Gastrocnemius medialis (tissue), 4 donors: ENCODE data around the gene ZFHX3. TPM values are rescaled to one million over a fixed set of nuclear protein-coding genes. Genes with fewer than 3 reads are reported as not detected.

Experiments used
- ATAC-seq, 2 donors: fragments of 150-250 bp; one replicate each; pipeline ENCODE4 v1.9.1; 2016
- DNase-seq, 2 donors: peaks; one replicate each; pipeline ENCODE4 v3.0.0-alpha.2; 2019
- H3K27ac ChIP-seq, 4 donors: fragments of 200-600 bp; sonication (generic); 1 replicate in 1 of 4; 2 replicates in 3 of 4; pipeline ENCODE4 v1.5.1; 2016 to 2018; ENCODE audit warnings: mild to moderate bottlenecking in 2 of 4, moderate library complexity in 1 of 4
- H3K27me3 ChIP-seq, 3 donors: fragments of 200-600 bp; sonication (generic) in 2 of 3; 1 replicate in 1 of 3; 2 replicates in 2 of 3; pipeline versions ENCODE4 v1.5.1 to v1.6.0; 2016 to 2019; ENCODE audit warnings: mild to moderate bottlenecking in 1 of 3, moderate library complexity in 1 of 3
- H3K36me3 ChIP-seq, 2 donors: fragments of 200-600 bp; sonication (generic) in 1 of 2; one replicate each; pipeline ENCODE4 v1.5.1; 2017 to 2018
- H3K4me1 ChIP-seq, 2 donors: fragments of 200-600 bp; sonication (generic) in 1 of 2; one replicate each; pipeline ENCODE4 v1.5.1; 2016 to 2017; ENCODE audit warnings: mild to moderate bottlenecking in 2 of 2
- H3K4me3 ChIP-seq, 4 donors: fragments of 200-600 bp; sonication (generic) in 3 of 4; 1 replicate in 1 of 4; 2 replicates in 3 of 4; pipeline ENCODE4 v1.5.1; 2016 to 2019; ENCODE audit warnings: mild to moderate bottlenecking in 2 of 4
- H3K9me3 ChIP-seq, 3 donors: fragments of 200-600 bp; sonication (generic) in 2 of 3; 1 replicate in 1 of 3; 2 replicates in 2 of 3; pipeline ENCODE4 v1.5.1; 2016 to 2019
- CTCF ChIP-seq, 5 experiments: fragments of 450-650 bp in 3 of 5; fragments of 200-600 bp in 2 of 5; sonication (generic) in 2 of 5; IDR thresholded peaks in 4 of 5; conservative IDR thresholded peaks in 1 of 5; 1 replicate in 4 of 5; 2 replicates in 1 of 5; pipeline ENCODE4 v1.5.1; 2016 to 2019; ENCODE audit warnings: antibody characterized with exemption in 5 of 5, mild to moderate bottlenecking in 3 of 5, moderate library complexity in 3 of 5
- POLR2A ChIP-seq, 2 donors: fragments of 450-650 bp; IDR thresholded peaks; one replicate each; pipeline ENCODE4 v1.6.1; 2017; ENCODE audit warnings: antibody characterized with exemption in 2 of 2, mild to moderate bottlenecking in 2 of 2, moderate library complexity in 2 of 2
- in situ Hi-C, 4 donors: fragments of 200-750 bp; cut with MboI; loops; one replicate each; pipeline versions ENCODE4 v1.15.0 to v1.8.0; 2017; ENCODE audit warnings: low sequenced_read_pairs in 4 of 4
- intact Hi-C: fragments of 100-400 bp; cut with DNase I; formaldehyde crosslinking; loops from one replicate; pipeline ENCODE4 v1.15.1; 2023; ENCODE audit warnings: low total_unique reads
- total RNA-seq, 4 donors: library from RNA; depleted of rRNA; stranded (reverse); fragments of >200 nt; gene quantifications; one replicate each; pipeline versions ENCODE4 v1.1.0 to v1.2.3, GENCODE V29; 2016

Gene ZFHX3
- total RNA-seq, 4 donors from 2014 or later = 14.0 to 28.5 (median 27.3) TPM

DNA sequence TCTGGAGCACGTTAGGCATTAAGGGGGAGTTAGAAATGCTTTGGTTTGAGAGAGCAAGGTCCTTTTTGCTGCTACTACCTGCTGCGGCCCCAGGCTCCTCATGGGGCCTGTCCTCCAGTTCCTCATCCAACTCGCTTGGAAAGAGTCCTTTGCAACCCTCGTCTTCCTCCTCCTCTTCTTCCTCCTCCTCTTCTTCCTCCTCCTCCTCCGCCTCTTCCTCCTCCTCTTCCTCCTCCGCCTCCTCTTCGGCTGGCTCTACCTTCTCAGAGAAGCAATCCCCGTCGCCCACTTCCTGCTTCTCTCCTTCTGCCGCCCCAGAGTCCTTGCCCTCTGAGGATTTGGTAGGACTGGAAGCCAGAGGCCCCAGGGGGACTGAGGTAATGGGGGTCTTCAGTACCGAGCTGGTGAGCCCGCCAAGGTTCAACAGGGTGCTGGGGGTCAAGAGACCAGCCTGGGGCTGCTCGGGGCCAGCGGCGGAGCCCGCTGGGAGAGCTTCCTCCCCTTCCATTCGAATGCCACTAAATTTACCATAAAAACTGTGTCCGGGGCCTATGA, 89.3 kb downstream of the ZFHX3 start:
- DNase-seq (no peak), ATAC-seq (no peak)
- in situ Hi-C loops (no loop called here), intact Hi-C loops (no loop called here)
- Histone ChIP-seq H3K9me3 (no peaks in the 10 kb centered on the region), H3K27me3 (no peaks in the 10 kb centered on the region), H3K36me3 (peaks cover 0 to 33% of the 10 kb centered on the region in 2 donors), H3K4me1 (peaks cover 54 to 59% of the 10 kb centered on the region in 2 donors), H3K27ac (no peak overlapping the region), H3K4me3 (no peak overlapping the region)
- TF ChIP-seq POLR2A (IDR thresholded peaks at IDR 0.05) (no peak), CTCF (IDR thresholded peaks at IDR 0.05 in 4 of 5, conservative IDR thresholded peaks at IDR 0.05 in 1 of 5) (no peak)

- TF ChIP-seq POLR2A (IDR thresholded peaks at IDR 0.05) = no peak
- TF ChIP-seq CTCF (IDR thresholded peaks at IDR 0.05 in 4 of 5, conservative IDR thresholded peaks at IDR 0.05 in 1 of 5) = no peak
- H3K27ac ChIP-seq = peak overlapping the region; percentile 70 to 89 (median 80)
- peaks cover 55 to 59% of the 10 kb centered on the region in 2 donors for H3K4me1 ChIP-seq
- intact Hi-C loops = no loop called here
- no peak overlapping the region for H3K4me3 ChIP-seq
- H3K36me3 ChIP-seq = peaks cover 0 to 33% of the 10 kb centered on the region in 2 donors
- DNase-seq (no peak), ATAC-seq (no peak)
- H3K9me3 ChIP-seq = no peaks in the 10 kb centered on the region
- H3K27me3 ChIP-seq = no peaks in the 10 kb centered on the region
- in situ Hi-C loops = no loop called here
Observed at GRCh38 chr16:72957303-72958277, 90.3 kb downstream of the ZFHX3 start.

- Histone ChIP-seq H3K4me1 (peaks cover 55 to 58% of the 10 kb centered on the region in 2 donors), H3K9me3 (no peaks in the 10 kb centered on the region), H3K27ac (peak overlapping the region; percentile 70 to 89 (median 80)), H3K4me3 (no peak overlapping the region), H3K27me3 (no peaks in the 10 kb centered on the region), H3K36me3 (peaks cover 0 to 33% of the 10 kb centered on the region in 2 donors)
- ATAC-seq (peak; percentile 57 to 89), DNase-seq (peak; percentile 61 to 75)
- intact Hi-C loops (loop anchor here (1.0 kb wide), 1 partner anchor 29 kb away; no protein-coding TSS in a partner anchor), in situ Hi-C loops (no loop called here)
- TF ChIP-seq POLR2A (IDR thresholded peaks at IDR 0.05) (no peak), CTCF (IDR thresholded peaks at IDR 0.05 in 4 of 5, conservative IDR thresholded peaks at IDR 0.05 in 1 of 5) (peak in 1 of 5 experiments; percentile 12)
Observed at GRCh38 chr16:72956124-72957064, 91.5 kb downstream of the ZFHX3 start.

DNA sequence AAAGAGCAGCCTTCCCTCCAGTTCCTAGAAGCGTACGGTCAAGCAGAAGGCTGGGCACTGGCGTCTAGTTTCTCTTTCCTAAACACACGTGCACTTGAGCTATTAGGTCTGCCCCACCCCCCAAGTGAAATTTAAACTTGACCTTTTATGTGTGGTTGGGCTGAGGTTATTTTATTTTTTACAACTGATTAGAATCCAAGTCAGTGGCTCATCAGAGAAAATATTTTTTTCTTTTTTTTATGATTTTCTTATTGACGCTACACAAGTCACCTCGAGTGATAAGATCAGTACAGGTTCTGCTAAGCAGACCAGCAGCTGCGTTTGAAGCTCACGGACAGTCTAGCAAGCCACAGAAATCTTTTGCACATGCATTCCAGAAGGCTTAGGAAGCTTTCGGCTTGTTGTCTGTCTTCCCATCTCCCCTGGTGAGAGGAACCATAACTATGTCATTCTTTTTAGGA, 95.1 kb downstream of the ZFHX3 start:
- ATAC-seq = peak; percentile 25 to 59
- H3K9me3 ChIP-seq = no peaks in the 10 kb centered on the region
- in situ Hi-C loops = no loop called here

More for the DNA sequence above, 95.1 kb downstream of the ZFHX3 start:
- intact Hi-C loops = no loop called here
- Histone ChIP-seq H3K36me3 (peaks cover 0 to 18% of the 10 kb centered on the region in 2 donors), H3K27me3 (no peaks in the 10 kb centered on the region), H3K27ac (peak overlapping the region; percentile 69 to 89 (median 79)), H3K4me3 (peak overlapping the region in 3 of 4 donors; percentile 5 to 34 (median 28)), H3K4me1 (peaks cover 53 to 69% of the 10 kb centered on the region in 2 donors)
- TF ChIP-seq POLR2A (IDR thresholded peaks at IDR 0.05) = peak in 1 of 2 donors; percentile 5
- TF ChIP-seq CTCF (IDR thresholded peaks at IDR 0.05 in 4 of 5, conservative IDR thresholded peaks at IDR 0.05 in 1 of 5) = no peak
- DNase-seq = no peak
